NT2/D1 (cell line): Measurements from ENCODE around the gene QPRT.
A peak's percentile ranks its signal among the peaks of the same experiment; 100 is the strongest.

Source experiments
- DNase-seq: peaks from one replicate; pipeline ENCODE4 v3.0.0-alpha.2; 2011; ENCODE audit warnings: low read depth, low spot score
- H3K27me3 ChIP-seq: 2 replicates; pipeline ENCODE4 v1.6.0; 2011; ENCODE audit warnings: mild to moderate bottlenecking; ENCODE audit not compliant: insufficient read length, insufficient read depth
- H3K36me3 ChIP-seq: 2 replicates; pipeline ENCODE4 v1.6.1; 2011; ENCODE audit warnings: mild to moderate bottlenecking, low read length, mixed read lengths; ENCODE audit not compliant: insufficient read depth, insufficient read length
- H3K4me1 ChIP-seq: 2 replicates; pipeline ENCODE4 v1.5.1; 2011; ENCODE audit not compliant: insufficient read depth, insufficient read length
- H3K4me3 ChIP-seq: 2 replicates; pipeline ENCODE4 v1.5.1; 2011; ENCODE audit warnings: low read depth; ENCODE audit not compliant: insufficient read length
- H3K9ac ChIP-seq: 2 replicates; pipeline ENCODE4 v1.6.0; 2011; ENCODE audit warnings: low read depth; ENCODE audit not compliant: insufficient read length
- H3K9me3 ChIP-seq: 2 replicates; pipeline ENCODE4 v1.5.1; 2011; ENCODE audit warnings: mild to moderate bottlenecking, low read length; ENCODE audit not compliant: insufficient read depth
- SUZ12 ChIP-seq: IDR thresholded peaks from 2 replicates; pipeline ENCODE4 v1.6.1; 2011; ENCODE audit not compliant: insufficient read length, insufficient read depth; ENCODE audit errors: extremely low read depth
- YY1 ChIP-seq: IDR thresholded peaks from 2 replicates; pipeline ENCODE4 v1.6.1; 2011; ENCODE audit not compliant: insufficient read length, insufficient read depth
- ZNF274 ChIP-seq: IDR thresholded peaks from 2 replicates; pipeline ENCODE4 v1.6.1; 2011; ENCODE audit warnings: mild to moderate bottlenecking, low read depth, low read length

The QPRT gene

DNA sequence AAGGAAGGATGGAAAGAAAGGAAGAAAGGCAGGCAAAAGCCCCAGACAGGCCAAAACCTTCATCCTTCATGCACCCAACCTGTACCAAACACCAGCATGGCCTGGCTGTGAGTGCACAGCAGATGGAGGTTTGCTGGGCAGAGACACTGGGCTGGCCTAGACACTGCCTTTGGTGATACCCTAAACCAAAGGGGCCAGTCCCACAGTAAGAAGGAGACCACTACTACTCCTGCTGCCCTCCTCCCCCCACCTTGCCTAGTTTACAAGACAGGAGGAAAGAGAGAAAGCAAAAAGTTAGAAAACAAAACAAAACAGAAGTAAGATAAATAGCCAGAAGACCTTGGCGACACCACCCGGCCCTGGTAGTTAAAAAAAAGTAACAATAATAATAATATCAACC is 19.1 kb downstream of the QPRT start:
- no peak for DNase-seq
- no peak overlapping the region for H3K9ac ChIP-seq
- H3K9me3 ChIP-seq = no peaks in the 10 kb centered on the region
- no peak overlapping the region for H3K4me3 ChIP-seq
- H3K36me3 ChIP-seq = peaks cover 38% of the 10 kb centered on the region
- no peaks in the 10 kb centered on the region for H3K27me3 ChIP-seq
- no peak for TF ChIP-seq ZNF274
- no peak for TF ChIP-seq SUZ12
- no peak for TF ChIP-seq YY1
- H3K4me1 ChIP-seq = peaks cover 10% of the 10 kb centered on the region

- Histone ChIP-seq H3K36me3 (peaks cover 38% of the 10 kb centered on the region), H3K9me3 (no peaks in the 10 kb centered on the region), H3K9ac (peak overlapping the region; percentile 32), H3K4me3 (no peak overlapping the region), H3K27me3 (no peaks in the 10 kb centered on the region), H3K4me1 (peaks cover 10% of the 10 kb centered on the region)
- DNase-seq = no peak
- TF ChIP-seq YY1 (no peak), ZNF274 (no peak), SUZ12 (no peak)
Observed at GRCh38 chr16:29698484-29699323, 19.7 kb downstream of the QPRT start.

GRCh38 chr16:29699324-29700219 is 20.6 kb downstream of the QPRT start:
- Histone ChIP-seq H3K9me3 (no peaks in the 10 kb centered on the region), H3K4me3 (no peak overlapping the region), H3K4me1 (peaks cover 9% of the 10 kb centered on the region), H3K9ac (peak overlapping the region; percentile 32), H3K36me3 (peaks cover 36% of the 10 kb centered on the region), H3K27me3 (no peaks in the 10 kb centered on the region)
- no peak for DNase-seq
- TF ChIP-seq ZNF274 (no peak), YY1 (no peak), SUZ12 (no peak)

DNA sequence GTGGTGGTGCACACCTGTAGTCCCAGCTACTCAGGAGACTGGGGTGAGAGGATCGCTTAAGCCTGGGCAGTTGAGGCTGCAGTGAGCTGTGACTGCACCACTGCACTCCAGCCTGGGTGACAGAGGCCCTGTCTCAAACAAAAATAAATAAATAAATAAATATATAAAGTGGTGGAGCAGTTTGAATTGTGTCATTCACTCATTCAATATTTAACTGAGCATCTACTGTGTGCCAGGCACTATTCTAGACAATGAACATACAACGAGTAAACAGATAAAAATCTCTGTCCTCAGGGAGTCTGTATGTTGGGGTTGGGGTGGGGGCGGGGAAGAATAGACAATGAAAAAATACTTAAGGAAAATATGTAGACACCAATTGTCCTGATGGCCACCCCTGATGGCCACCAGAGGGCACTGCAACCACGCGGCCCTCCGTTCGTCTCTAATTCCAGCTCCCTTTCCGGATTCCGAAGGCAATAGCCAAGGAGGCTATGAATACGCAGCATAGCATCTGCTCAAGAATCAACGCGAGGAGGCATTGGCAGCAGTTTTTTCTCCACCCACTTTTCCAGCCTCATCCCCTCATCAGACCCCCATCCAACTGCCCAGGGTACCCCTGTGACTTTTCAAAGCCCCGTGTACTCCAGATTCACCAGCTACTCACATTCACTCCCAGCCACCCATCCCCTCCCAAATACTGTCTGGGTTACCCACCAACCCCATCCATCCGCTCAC is 21.4 kb downstream of the QPRT start:
- Histone ChIP-seq H3K9me3 (no peaks in the 10 kb centered on the region), H3K9ac (no peak overlapping the region), H3K27me3 (no peaks in the 10 kb centered on the region), H3K4me1 (peaks cover 4% of the 10 kb centered on the region), H3K4me3 (no peak overlapping the region), H3K36me3 (peaks cover 28% of the 10 kb centered on the region)
- TF ChIP-seq ZNF274 = no peak
- no peak for TF ChIP-seq YY1
- no peak for TF ChIP-seq SUZ12
- peak; percentile 77 for DNase-seq

DNA sequence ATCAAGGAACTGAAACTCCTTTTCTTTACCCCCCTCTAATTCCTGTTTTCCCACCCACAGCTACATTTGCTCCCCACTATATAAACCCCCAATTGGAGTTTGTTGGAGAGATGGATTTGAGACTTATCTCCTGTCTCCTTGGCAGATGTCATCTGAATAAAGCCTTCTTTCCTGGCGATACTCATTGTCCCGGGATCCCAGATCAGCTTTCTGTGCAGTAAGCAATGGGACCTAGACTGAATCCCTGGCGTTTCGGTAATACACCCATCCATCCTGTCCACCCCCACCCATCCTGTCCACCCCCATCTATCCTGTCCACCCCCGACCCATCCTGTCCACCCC is 22.2 kb downstream of the QPRT start:
- no peak overlapping the region for H3K9ac ChIP-seq
- H3K36me3 ChIP-seq = peaks cover 22% of the 10 kb centered on the region
- TF ChIP-seq SUZ12 (no peak), ZNF274 (no peak), YY1 (no peak)
- H3K9me3 ChIP-seq = no peaks in the 10 kb centered on the region
- no peak overlapping the region for H3K4me3 ChIP-seq
- H3K4me1 ChIP-seq = peaks cover 4% of the 10 kb centered on the region
- DNase-seq = no peak
- H3K27me3 ChIP-seq = no peaks in the 10 kb centered on the region

- no peak overlapping the region for H3K9ac ChIP-seq
- no peak for DNase-seq
- H3K9me3 ChIP-seq = no peaks in the 10 kb centered on the region
- TF ChIP-seq YY1 (no peak), SUZ12 (no peak), ZNF274 (no peak)
- H3K4me3 ChIP-seq = no peak overlapping the region
- peaks cover 12% of the 10 kb centered on the region for H3K36me3 ChIP-seq
- H3K27me3 ChIP-seq = no peaks in the 10 kb centered on the region
- peaks cover 4% of the 10 kb centered on the region for H3K4me1 ChIP-seq
Observed at GRCh38 chr16:29702269-29702668, 23.3 kb downstream of the QPRT start.
